ENCODE data around the gene GPR34. TPM values are rescaled to one million over a fixed set of nuclear protein-coding genes. Genes with fewer than 3 reads are reported as not detected.

Gene GPR34
- total RNA-seq, 1 donor from 2014 or later = not detected

DNA sequence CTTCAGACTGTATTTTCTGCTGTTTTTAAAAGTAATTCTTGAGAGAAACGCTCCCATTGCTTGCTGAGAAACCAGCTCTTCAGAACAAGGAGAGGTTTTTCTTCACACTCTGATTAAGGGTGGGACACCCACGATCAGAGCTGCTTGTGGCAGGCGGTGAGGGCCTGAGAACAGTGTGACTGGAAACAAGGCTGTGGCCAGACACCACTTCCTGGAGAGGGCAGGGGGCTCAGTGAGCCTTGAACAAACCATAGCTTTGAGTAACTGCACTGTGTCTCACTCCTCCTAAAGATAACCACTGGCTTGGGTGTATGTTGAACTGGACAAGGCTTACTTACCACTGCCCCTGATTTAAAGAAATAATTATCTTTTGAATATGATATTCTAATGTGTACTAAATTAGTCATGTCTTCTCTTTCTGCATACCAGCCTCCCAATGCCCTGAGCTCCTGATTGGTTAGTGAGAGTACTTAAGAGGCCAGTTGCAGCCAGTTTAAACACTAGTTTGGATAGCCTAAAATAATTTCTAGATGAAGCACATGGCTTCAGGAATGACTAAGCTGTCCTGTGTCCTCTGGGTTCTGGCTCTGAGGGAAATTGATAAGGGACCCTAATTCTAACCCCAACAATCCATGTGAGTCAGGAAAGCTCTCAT is 31.5 kb downstream of the GPR34 start:
- no peak overlapping the region for H3K4me3 Mint-ChIP-seq
- TF ChIP-seq, protein P1, sequence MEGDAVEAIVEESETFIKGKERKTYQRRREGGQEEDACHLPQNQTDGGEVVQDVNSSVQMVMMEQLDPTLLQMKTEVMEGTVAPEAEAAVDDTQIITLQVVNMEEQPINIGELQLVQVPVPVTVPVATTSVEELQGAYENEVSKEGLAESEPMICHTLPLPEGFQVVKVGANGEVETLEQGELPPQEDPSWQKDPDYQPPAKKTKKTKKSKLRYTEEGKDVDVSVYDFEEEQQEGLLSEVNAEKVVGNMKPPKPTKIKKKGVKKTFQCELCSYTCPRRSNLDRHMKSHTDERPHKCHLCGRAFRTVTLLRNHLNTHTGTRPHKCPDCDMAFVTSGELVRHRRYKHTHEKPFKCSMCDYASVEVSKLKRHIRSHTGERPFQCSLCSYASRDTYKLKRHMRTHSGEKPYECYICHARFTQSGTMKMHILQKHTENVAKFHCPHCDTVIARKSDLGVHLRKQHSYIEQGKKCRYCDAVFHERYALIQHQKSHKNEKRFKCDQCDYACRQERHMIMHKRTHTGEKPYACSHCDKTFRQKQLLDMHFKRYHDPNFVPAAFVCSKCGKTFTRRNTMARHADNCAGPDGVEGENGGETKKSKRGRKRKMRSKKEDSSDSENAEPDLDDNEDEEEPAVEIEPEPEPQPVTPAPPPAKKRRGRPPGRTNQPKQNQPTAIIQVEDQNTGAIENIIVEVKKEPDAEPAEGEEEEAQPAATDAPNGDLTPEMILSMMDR (IDR thresholded peaks at IDR 0.05; ENCODE audit: unreplicated experiment) = no peak
- no peak overlapping the region for H3K27ac Mint-ChIP-seq
- peaks cover 51% of the 10 kb centered on the region for H3K9me3 Mint-ChIP-seq
- peaks cover 22% of the 10 kb centered on the region for H3K36me3 Mint-ChIP-seq
- H3K27me3 Mint-ChIP-seq (ENCODE audit: low read depth) = no peaks in the 10 kb centered on the region
- H3K4me1 Mint-ChIP-seq = peaks cover 5% of the 10 kb centered on the region
- DNase-seq (ENCODE audit: low spot score in 2 of 2, unreplicated experiment in 2 of 2) = no peak

DNA sequence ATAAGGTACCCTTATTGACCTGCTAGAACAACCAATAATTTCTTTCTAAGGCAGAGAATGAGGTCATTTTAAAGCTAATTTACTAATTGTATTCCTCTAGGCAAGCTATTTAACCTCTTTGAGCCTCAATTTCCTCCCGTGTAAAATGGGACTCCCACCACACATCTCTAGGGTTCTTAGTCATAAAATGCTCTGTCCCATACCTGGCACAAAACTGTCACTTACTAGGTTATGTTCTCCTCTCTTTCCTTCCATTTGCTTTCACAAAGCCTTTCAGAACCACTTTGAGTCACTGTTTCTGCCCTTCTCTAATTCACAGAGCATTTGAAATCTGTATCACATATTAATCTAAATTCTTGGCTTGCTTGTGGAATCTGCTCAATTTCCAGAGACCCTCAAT is 32.8 kb downstream of the GPR34 start:
- Mint-ChIP-seq H3K4me3 (no peak overlapping the region), H3K36me3 (peaks cover 22% of the 10 kb centered on the region), H3K27me3 (ENCODE audit: low read depth) (no peaks in the 10 kb centered on the region), H3K9me3 (peaks cover 46% of the 10 kb centered on the region), H3K27ac (no peak overlapping the region), H3K4me1 (peaks cover 5% of the 10 kb centered on the region)
- no peak for DNase-seq (ENCODE audit: low spot score in 2 of 2, unreplicated experiment in 2 of 2)
- TF ChIP-seq, protein P1 (IDR thresholded peaks at IDR 0.05; ENCODE audit: unreplicated experiment) = no peak

DNA sequence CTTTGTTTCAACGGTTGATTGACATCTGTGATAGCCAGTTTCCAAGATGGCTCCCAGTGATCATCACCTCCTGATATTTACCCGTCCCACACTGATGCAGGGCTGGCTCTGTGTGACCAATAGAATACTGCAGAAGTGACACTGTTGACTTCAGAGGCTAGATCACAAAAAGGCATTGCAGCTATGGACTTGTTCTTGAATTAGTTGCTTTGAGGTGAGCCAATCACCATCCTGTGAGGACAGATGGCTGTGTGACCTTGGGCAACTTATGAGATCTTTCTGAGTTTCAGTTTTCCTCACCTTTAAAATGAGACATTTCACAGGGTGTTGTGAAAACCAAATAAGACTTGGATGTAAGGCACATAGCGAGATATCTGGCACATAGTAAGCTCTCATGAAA is 33.4 kb downstream of the GPR34 start:
- no peak for DNase-seq (ENCODE audit: low spot score in 2 of 2, unreplicated experiment in 2 of 2)
- H3K9me3 Mint-ChIP-seq = peaks cover 44% of the 10 kb centered on the region
- H3K27ac Mint-ChIP-seq = no peak overlapping the region
- TF ChIP-seq, protein P1 (IDR thresholded peaks at IDR 0.05; ENCODE audit: unreplicated experiment) = no peak
- H3K4me1 Mint-ChIP-seq = peaks cover 5% of the 10 kb centered on the region
- H3K4me3 Mint-ChIP-seq = no peak overlapping the region
- no peaks in the 10 kb centered on the region for H3K27me3 Mint-ChIP-seq (ENCODE audit: low read depth)
- peaks cover 16% of the 10 kb centered on the region for H3K36me3 Mint-ChIP-seq

- DNase-seq (ENCODE audit: low spot score in 2 of 2, unreplicated experiment in 2 of 2) = no peak
- TF ChIP-seq, protein P1 (IDR thresholded peaks at IDR 0.05; ENCODE audit: unreplicated experiment) = no peak
- peaks cover 15% of the 10 kb centered on the region for H3K36me3 Mint-ChIP-seq
- H3K9me3 Mint-ChIP-seq = peaks cover 42% of the 10 kb centered on the region
- H3K4me3 Mint-ChIP-seq = no peak overlapping the region
- H3K27me3 Mint-ChIP-seq (ENCODE audit: low read depth) = no peaks in the 10 kb centered on the region
- peaks cover 5% of the 10 kb centered on the region for H3K4me1 Mint-ChIP-seq
- H3K27ac Mint-ChIP-seq = no peak overlapping the region
Measured at GRCh38 chrX:41722816-41723618, 34.2 kb downstream of the GPR34 start.

DNA sequence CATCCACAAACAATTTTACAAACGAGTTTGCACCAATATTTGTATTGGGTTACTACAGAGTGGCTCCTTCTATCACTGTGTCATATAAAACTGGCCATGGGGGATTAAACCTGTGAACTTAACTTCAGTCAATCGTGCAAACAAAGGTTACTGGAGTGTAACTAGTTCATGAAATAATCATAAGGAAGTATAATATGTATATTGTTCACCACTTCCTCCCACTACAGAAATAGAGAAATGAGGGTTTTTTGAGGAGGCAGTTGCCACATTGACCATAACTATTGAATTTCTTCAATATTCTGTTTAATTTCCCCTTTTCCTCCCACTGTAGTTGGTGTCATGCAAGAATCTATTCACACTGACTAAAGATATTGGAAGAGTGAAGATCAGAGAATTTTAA is 35.1 kb downstream of the GPR34 start, which contains the start of gene GPR82:
Gene GPR82 (plus strand): TSS at position 356 of the 400 bp plus-strand sequence. CDS start 2,846 bp downstream, outside the sequence.
- peaks cover 2% of the 10 kb centered on the region for H3K4me1 Mint-ChIP-seq
- no peak within 1 kb of the TSS for H3K27ac Mint-ChIP-seq
- H3K36me3 Mint-ChIP-seq = peaks cover 12% of the 10 kb centered on the region
- no peaks in the 10 kb centered on the region for H3K27me3 Mint-ChIP-seq (ENCODE audit: low read depth)
- H3K4me3 Mint-ChIP-seq = no peak within 1 kb of the TSS
- TF ChIP-seq, protein P1 (IDR thresholded peaks at IDR 0.05; ENCODE audit: unreplicated experiment) = no peak
- peaks cover 36% of the 10 kb centered on the region for H3K9me3 Mint-ChIP-seq
- no peak for DNase-seq (ENCODE audit: low spot score in 2 of 2, unreplicated experiment in 2 of 2)
